IgD-negative memory B cell (primary cell): ENCODE results near the gene HYDIN. TPM values are rescaled to one million over a fixed set of nuclear protein-coding genes. Genes with fewer than 3 reads are reported as not detected.

ENCODE experiments used
- H3K27ac Mint-ChIP-seq, 3 donors: one replicate each; pipeline ENCODE4 v1.8.0; 2020 to 2022; ENCODE audit warnings: mild to moderate bottlenecking in 3 of 3, mixed read lengths in 3 of 3, moderate library complexity in 1 of 3
- H3K27me3 Mint-ChIP-seq: one replicate; pipeline ENCODE4 v1.8.0; 2021; ENCODE audit warnings: mixed read lengths
- H3K36me3 Mint-ChIP-seq: one replicate; pipeline ENCODE4 v1.8.0; 2020; ENCODE audit warnings: mild to moderate bottlenecking, mixed read lengths
- H3K4me1 Mint-ChIP-seq, 3 donors: one replicate each; pipeline ENCODE4 v1.8.0; 2020 to 2022; ENCODE audit warnings: mixed read lengths in 3 of 3, mild to moderate bottlenecking in 1 of 3
- H3K4me3 Mint-ChIP-seq, 4 donors: one replicate each; pipeline ENCODE4 v1.8.0; 2020 to 2022; ENCODE audit warnings: mild to moderate bottlenecking in 4 of 4, mixed read lengths in 4 of 4, moderate library complexity in 3 of 4
- H3K9me3 Mint-ChIP-seq, 3 donors: one replicate each; pipeline ENCODE4 v1.8.0; 2020 to 2021; ENCODE audit warnings: mixed read lengths in 3 of 3, mild to moderate bottlenecking in 1 of 3
- polyA plus RNA-seq: library from polyadenylated mRNA; unstranded; fragments of 300-500 nt; fragmentation: Illumina TruSeq; gene quantifications from one replicate; pipeline ENCODE4 v1.2.3, GENCODE V29; 2021

Gene HYDIN
- polyA plus RNA-seq, 1 donor from 2014 or later: not detected

- peaks cover 0 to 6% (median 3%) of the 10 kb centered on the region in 3 donors for H3K9me3 Mint-ChIP-seq
- H3K4me3 Mint-ChIP-seq: no peak overlapping the region
- H3K4me1 Mint-ChIP-seq: peaks cover 0 to 6% (median 2%) of the 10 kb centered on the region in 3 donors
- no peak overlapping the region for H3K27ac Mint-ChIP-seq
- H3K27me3 Mint-ChIP-seq: peaks cover 5% of the 10 kb centered on the region
- peaks cover 4% of the 10 kb centered on the region for H3K36me3 Mint-ChIP-seq
These were observed 424.7 kb downstream of the HYDIN start for GRCh38 chr16:70805787-70806186.

GRCh38 chr16:70805380-70805779 is 425.1 kb downstream of the HYDIN start:
- H3K4me3 Mint-ChIP-seq: peak overlapping the region in 1 of 4 donors; percentile 40
- no peak overlapping the region for H3K27ac Mint-ChIP-seq
- peaks cover 3 to 8% (median 5%) of the 10 kb centered on the region in 3 donors for H3K4me1 Mint-ChIP-seq
- H3K36me3 Mint-ChIP-seq: peaks cover 4% of the 10 kb centered on the region
- H3K9me3 Mint-ChIP-seq: peaks cover 0 to 6% (median 3%) of the 10 kb centered on the region in 3 donors
- peaks cover 5% of the 10 kb centered on the region for H3K27me3 Mint-ChIP-seq

DNA sequence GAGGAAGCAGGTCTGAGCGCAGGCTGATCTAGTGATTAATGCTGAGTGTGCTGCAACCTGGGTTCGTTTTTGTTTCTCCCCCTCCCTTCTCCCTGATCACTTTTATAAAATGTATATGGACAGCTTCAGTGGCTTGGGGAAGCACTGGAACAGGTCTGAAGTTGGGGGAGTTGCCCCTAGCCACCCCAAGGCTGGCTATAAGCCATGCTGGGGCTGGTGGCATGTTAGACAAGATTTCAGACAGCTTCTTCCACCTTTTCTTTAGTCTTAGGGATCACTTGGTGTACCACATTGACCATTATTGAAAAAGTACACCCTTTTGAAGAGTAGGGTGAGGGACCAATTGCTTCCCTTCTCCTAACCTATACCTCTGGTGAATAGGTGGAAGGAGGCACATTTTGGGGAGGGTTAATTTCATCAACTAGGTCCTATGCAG is 425.8 kb downstream of the HYDIN start:
- H3K27ac Mint-ChIP-seq: no peak overlapping the region
- peaks cover 4% of the 10 kb centered on the region for H3K36me3 Mint-ChIP-seq
- peak overlapping the region in 1 of 4 donors; percentile 3 for H3K4me3 Mint-ChIP-seq
- peaks cover 7 to 13% (median 9%) of the 10 kb centered on the region in 3 donors for H3K4me1 Mint-ChIP-seq
- H3K27me3 Mint-ChIP-seq: peaks cover 5% of the 10 kb centered on the region
- H3K9me3 Mint-ChIP-seq: peaks cover 0 to 6% (median 3%) of the 10 kb centered on the region in 3 donors

- Mint-ChIP-seq H3K4me1 (peaks cover 9 to 16% (median 9%) of the 10 kb centered on the region in 3 donors), H3K36me3 (peaks cover 5% of the 10 kb centered on the region), H3K27me3 (peaks cover 5% of the 10 kb centered on the region), H3K4me3 (peak overlapping the region in 1 of 4 donors; percentile 3), H3K27ac (no peak overlapping the region), H3K9me3 (peaks cover 0 to 6% (median 3%) of the 10 kb centered on the region in 3 donors)
These were observed 426.3 kb downstream of the HYDIN start for GRCh38 chr16:70804153-70804733.

GRCh38 chr16:70803319-70803718 is 427.2 kb downstream of the HYDIN start:
- H3K36me3 Mint-ChIP-seq: peaks cover 7% of the 10 kb centered on the region
- peaks cover 12 to 21% (median 14%) of the 10 kb centered on the region in 3 donors for H3K4me1 Mint-ChIP-seq
- H3K4me3 Mint-ChIP-seq: no peak overlapping the region
- peaks cover 0 to 6% (median 3%) of the 10 kb centered on the region in 3 donors for H3K9me3 Mint-ChIP-seq
- H3K27me3 Mint-ChIP-seq: peaks cover 5% of the 10 kb centered on the region
- no peak overlapping the region for H3K27ac Mint-ChIP-seq

DNA sequence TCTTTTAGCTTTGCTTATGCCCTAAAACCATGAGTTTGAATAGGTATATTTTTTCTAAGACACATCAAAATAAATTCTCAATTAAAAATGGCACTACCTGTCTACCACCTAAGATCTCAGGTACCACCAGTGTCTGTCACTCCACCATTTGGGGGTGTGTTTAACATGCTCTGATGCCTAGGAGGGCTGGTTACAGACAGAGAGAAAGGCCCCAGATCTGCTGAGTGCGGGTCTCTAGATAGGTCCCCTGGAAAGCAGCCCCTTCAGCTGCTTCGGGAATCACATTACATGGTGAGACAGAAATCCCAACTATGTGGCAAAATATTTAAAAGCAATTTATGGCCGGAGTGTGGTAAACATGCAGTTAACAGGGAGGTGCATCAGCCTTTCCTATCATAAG is 428.9 kb downstream of the HYDIN start:
- Mint-ChIP-seq H3K4me1 (peaks cover 14 to 24% (median 15%) of the 10 kb centered on the region in 3 donors), H3K36me3 (peaks cover 7% of the 10 kb centered on the region), H3K9me3 (peaks cover 0 to 6% (median 3%) of the 10 kb centered on the region in 3 donors), H3K27me3 (no peaks in the 10 kb centered on the region), H3K27ac (peak overlapping the region; percentile 79 to 95 (median 91)), H3K4me3 (peak overlapping the region; percentile 94 to 97 (median 96))

DNA sequence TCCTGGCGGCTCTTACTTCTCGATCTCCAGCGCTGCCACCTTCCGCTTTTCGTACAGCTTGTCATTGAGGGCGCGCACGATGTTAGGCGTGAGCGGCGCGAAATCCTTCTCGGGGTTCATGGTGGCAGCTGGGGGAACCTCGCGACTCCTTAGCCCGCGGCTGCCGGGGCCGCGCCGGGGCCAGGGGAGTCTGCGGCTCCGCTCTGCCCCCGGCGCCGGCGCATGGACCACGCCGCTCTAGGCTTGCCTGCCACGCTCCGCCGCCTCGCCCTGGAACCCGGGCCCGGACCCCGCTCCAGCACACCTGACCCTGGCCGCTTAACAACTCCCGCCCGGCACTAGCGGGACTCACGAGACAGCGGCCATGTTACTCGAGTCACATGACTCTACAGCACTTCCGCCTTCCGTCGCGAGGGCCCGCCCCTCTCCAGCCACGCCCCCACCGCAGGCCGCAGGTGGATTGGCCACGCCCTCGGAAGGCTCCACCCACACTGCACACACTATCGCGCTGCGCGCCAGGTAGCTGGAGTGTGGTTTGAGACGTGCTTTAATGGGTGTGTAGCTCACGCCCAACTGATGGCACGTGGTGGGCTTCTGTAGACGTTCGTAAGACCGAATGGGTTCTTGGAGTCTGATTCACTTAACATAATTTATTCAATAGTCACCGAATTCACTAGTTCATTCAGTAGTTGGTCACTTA is 429.6 kb downstream of the HYDIN start, which contains the start of gene VAC14:
Gene VAC14, minus strand, starts transcription at position 378 of the 700 bp plus-strand sequence. Its CDS starts 258 bp downstream, at position 120.
- H3K27ac Mint-ChIP-seq: peak within 1 kb of the TSS; percentile 79 to 95 (median 91)
- peaks cover 0 to 6% (median 3%) of the 10 kb centered on the region in 3 donors for H3K9me3 Mint-ChIP-seq
- H3K4me3 Mint-ChIP-seq: peak within 1 kb of the TSS; percentile 94 to 97 (median 96)
- no peaks in the 10 kb centered on the region for H3K27me3 Mint-ChIP-seq
- peaks cover 7% of the 10 kb centered on the region for H3K36me3 Mint-ChIP-seq
- peaks cover 17 to 24% (median 20%) of the 10 kb centered on the region in 3 donors for H3K4me1 Mint-ChIP-seq

DNA sequence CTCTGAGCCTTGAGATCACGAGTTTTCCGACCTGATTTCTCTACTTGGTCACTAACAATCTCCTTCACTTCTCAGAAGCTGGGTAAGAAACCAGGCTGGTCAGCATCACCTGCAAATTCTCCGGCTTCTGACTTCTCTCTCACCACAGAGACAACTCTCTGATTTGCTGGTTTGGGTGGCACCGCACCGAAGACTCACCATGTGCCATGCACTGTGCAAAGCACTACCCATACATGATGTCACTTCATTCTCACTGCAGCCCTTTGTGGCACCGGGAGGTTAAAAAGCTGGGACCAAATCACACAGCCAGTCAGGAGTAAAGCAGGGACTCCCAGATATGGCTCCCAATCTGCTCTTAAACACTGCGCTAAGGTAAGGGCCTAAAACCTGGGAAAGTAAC is 430.2 kb downstream of the HYDIN start:
- Mint-ChIP-seq H3K4me3 (peak overlapping the region; percentile 94 to 97 (median 96)), H3K27me3 (no peaks in the 10 kb centered on the region), H3K4me1 (peaks cover 22 to 28% (median 25%) of the 10 kb centered on the region in 3 donors), H3K36me3 (peaks cover 7% of the 10 kb centered on the region), H3K27ac (peak overlapping the region; percentile 79 to 95 (median 91)), H3K9me3 (peaks cover 0 to 6% (median 3%) of the 10 kb centered on the region in 3 donors)

- H3K4me3 Mint-ChIP-seq: peak overlapping the region in 1 of 4 donors; percentile 53
These were observed 434.2 kb downstream of the HYDIN start for GRCh38 chr16:70796301-70796700.

GRCh38 chr16:70795296-70795912 is 435.1 kb downstream of the HYDIN start:
- peaks cover 4% of the 10 kb centered on the region for H3K36me3 Mint-ChIP-seq

More at GRCh38 chr16:70796301-70796700, 434.2 kb downstream of the HYDIN start:
- H3K9me3 Mint-ChIP-seq: no peaks in the 10 kb centered on the region
- H3K4me1 Mint-ChIP-seq: peaks cover 38 to 43% (median 41%) of the 10 kb centered on the region in 3 donors
- H3K27me3 Mint-ChIP-seq: no peaks in the 10 kb centered on the region
- peaks cover 4% of the 10 kb centered on the region for H3K36me3 Mint-ChIP-seq
- H3K27ac Mint-ChIP-seq: no peak overlapping the region

DNA sequence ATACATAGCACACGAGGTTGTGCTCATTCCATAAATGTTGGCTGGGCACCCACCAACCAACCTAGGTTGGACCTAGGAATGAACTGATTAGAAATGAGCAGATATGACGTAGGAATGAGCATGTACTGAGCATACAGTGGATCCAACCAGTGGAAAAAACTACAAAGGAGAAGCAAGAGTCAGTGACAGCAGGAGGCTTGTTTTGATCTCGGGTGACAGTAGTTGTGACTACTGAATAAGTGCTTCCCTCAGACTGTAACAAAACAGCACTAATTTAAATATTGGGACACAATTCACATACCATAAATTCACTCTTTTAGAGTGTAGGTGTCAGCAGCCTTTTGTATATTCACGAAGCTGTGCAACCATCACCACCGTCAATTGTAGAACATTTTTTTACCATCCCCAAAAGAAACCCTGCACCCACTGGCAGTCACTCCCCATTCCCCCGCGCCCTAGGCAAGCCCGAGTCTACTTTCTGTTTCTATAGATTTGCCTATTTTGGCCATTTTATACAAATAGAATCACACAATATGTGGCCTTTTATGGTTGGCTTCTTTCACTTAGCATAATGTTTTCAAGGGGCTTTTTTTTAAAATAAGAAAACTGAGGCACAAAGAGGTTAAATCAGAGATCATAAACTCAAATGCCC is 436.5 kb downstream of the HYDIN start:
- peak overlapping the region in 3 of 4 donors; percentile 54 to 93 (median 71) for H3K4me3 Mint-ChIP-seq
- peaks cover 2% of the 10 kb centered on the region for H3K36me3 Mint-ChIP-seq
- H3K27ac Mint-ChIP-seq: peak overlapping the region in 2 of 3 donors; percentile 57 to 72
- H3K9me3 Mint-ChIP-seq: no peaks in the 10 kb centered on the region
- peaks cover 27 to 37% (median 31%) of the 10 kb centered on the region in 3 donors for H3K4me1 Mint-ChIP-seq
- H3K27me3 Mint-ChIP-seq: no peaks in the 10 kb centered on the region

More at GRCh38 chr16:70795296-70795912, 435.1 kb downstream of the HYDIN start:
- H3K9me3 Mint-ChIP-seq: no peaks in the 10 kb centered on the region
- H3K27ac Mint-ChIP-seq: no peak overlapping the region
- H3K27me3 Mint-ChIP-seq: no peaks in the 10 kb centered on the region
- peaks cover 35 to 42% (median 40%) of the 10 kb centered on the region in 3 donors for H3K4me1 Mint-ChIP-seq
- H3K4me3 Mint-ChIP-seq: peak overlapping the region in 2 of 4 donors; percentile 53 to 84

DNA sequence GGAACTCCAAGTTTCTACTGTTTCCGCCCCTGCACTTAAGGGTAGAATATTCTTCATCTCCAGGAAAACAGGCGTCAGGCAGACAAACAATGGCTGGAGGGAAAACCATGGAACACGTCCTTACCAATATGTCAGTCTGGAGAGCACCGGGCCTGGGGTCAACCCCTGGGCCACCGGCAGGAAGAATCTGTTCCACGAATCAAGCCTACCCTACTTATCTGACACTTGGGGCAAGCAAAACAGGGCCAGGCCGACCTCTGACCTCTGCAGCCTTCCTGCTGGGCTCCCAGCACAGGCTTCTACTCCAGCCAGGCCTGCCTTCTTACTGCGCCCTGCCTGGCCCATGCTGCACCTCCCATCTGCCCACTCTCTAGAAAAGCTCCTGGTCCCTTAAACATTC is 439.7 kb downstream of the HYDIN start:
- H3K27ac Mint-ChIP-seq: no peak overlapping the region
- H3K27me3 Mint-ChIP-seq: no peaks in the 10 kb centered on the region
- H3K9me3 Mint-ChIP-seq: no peaks in the 10 kb centered on the region
- peaks cover 22 to 31% (median 23%) of the 10 kb centered on the region in 3 donors for H3K4me1 Mint-ChIP-seq
- H3K4me3 Mint-ChIP-seq: no peak overlapping the region
- peaks cover 3% of the 10 kb centered on the region for H3K36me3 Mint-ChIP-seq

- H3K9me3 Mint-ChIP-seq: no peaks in the 10 kb centered on the region
- H3K27ac Mint-ChIP-seq: peak overlapping the region in 1 of 3 donors; percentile 15
- peaks cover 17 to 23% (median 20%) of the 10 kb centered on the region in 3 donors for H3K4me1 Mint-ChIP-seq
- no peak overlapping the region for H3K4me3 Mint-ChIP-seq
- no peaks in the 10 kb centered on the region for H3K27me3 Mint-ChIP-seq
- H3K36me3 Mint-ChIP-seq: peaks cover 3% of the 10 kb centered on the region
These were observed 440.7 kb downstream of the HYDIN start for GRCh38 chr16:70789595-70790447.
